ENCODE data around the gene JTB.
"Not testable (repeated sequence)": the region's sequence is repeated elsewhere in the genome, so short reads cannot be mapped to it uniquely, and the experiment has no call there.

DNA sequence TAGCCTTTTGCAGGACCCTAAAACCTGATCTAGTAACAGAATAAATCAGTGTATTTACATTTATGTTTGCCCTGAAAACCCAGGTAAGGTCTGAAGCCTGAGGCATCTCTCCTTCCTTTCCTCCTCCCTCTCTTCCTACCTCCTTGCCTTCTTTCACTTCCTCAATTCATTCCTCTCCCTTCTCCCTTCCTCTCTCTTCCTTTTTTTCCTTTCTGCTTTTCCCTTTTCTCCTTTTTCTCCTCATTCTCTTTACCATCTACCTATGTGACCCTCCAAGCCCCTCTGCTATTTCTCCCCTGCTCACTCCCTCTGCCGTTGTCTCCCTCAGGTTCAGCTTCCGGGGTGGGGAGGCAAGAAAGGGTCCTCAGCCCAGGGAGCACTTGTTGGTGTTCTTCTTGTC lies 4.3 kb upstream of the JTB start:
- not testable (repeated sequence) for TF ChIP-seq CTCF (IDR thresholded peaks at IDR 0.05; ENCODE audit: borderline replicate concordance, extremely low read depth, low read length, poor library complexity, severe bottlenecking); EZH2 (IDR thresholded peaks at IDR 0.05; ENCODE audit: borderline replicate concordance, low read depth, low read length, severe bottlenecking)
